Neural cell (in vitro differentiated cells): Measurements from ENCODE around the gene CAMK2G. TPM values are rescaled to one million over a fixed set of nuclear protein-coding genes. Genes with fewer than 3 reads are reported as not detected.

Experiments
- H2AFZ ChIP-seq: fragments of 200-600, 300-800 bp; sonication (generic), shearing (Covaris generic); 2 replicates; pipeline ENCODE4 v1.6.0; 2014; ENCODE audit warnings: low read depth, mild to moderate bottlenecking, antibody characterized with exemption, low read length, moderate library complexity
- H3F3A ChIP-seq: fragments of 200-600 bp; shearing (Covaris generic); 2 replicates; pipeline ENCODE4 v1.6.1; 2016; ENCODE audit warnings: mild to moderate bottlenecking, moderate library complexity, mixed read lengths, antibody characterized with exemption, low read length; ENCODE audit not compliant: insufficient read depth, poor library complexity, severe bottlenecking
- H3K27ac ChIP-seq: fragments of 200-600, 300-800 bp; sonication (generic), shearing (Covaris generic); 2 replicates; pipeline ENCODE4 v1.5.1; 2014; ENCODE audit warnings: mild to moderate bottlenecking, low read length, moderate library complexity
- H3K27me3 ChIP-seq: fragments of 300-800, 200-600 bp; sonication (generic), shearing (Covaris generic); 2 replicates; pipeline ENCODE4 v1.6.0; 2014; ENCODE audit warnings: mild to moderate bottlenecking, low read depth, low read length, moderate library complexity; ENCODE audit not compliant: insufficient read depth
- H3K36me3 ChIP-seq: fragments of 300-800, 200-600 bp; sonication (generic), shearing (Covaris generic); 2 replicates; pipeline ENCODE4 v1.5.1; 2014; ENCODE audit warnings: mild to moderate bottlenecking, antibody characterized with exemption, low read length, moderate library complexity; ENCODE audit not compliant: insufficient read depth
- H3K4me2 ChIP-seq: fragments of 300-800, 200-600 bp; sonication (generic), shearing (Covaris generic); 2 replicates; pipeline ENCODE4 v1.6.0; 2014; ENCODE audit warnings: mild to moderate bottlenecking, low read length
- H3K4me3 ChIP-seq: fragments of 300-800, 200-600 bp; sonication (generic), shearing (Covaris generic); 2 replicates; pipeline ENCODE4 v1.5.1; 2014; ENCODE audit warnings: mild to moderate bottlenecking, low read length, moderate library complexity
- H3K79me2 ChIP-seq: fragments of 200-600 bp; shearing (Covaris generic); replicated peaks from 2 replicates; pipeline ENCODE4 v1.6.0; 2014; ENCODE audit warnings: mild to moderate bottlenecking, low read length, moderate library complexity; ENCODE audit not compliant: insufficient read depth
- H3K9ac ChIP-seq: fragments of 300-800, 200-600 bp; sonication (generic), shearing (Covaris generic); 2 replicates; pipeline ENCODE4 v1.6.1; 2016; ENCODE audit warnings: mild to moderate bottlenecking, low read length, mixed read lengths
- H3K9me2 ChIP-seq: fragments of 200-600 bp; shearing (Covaris generic); 2 replicates; pipeline ENCODE4 v1.6.1; 2016; ENCODE audit warnings: mild to moderate bottlenecking, low read length, mixed read lengths; ENCODE audit not compliant: insufficient read depth
- H3K9me3 ChIP-seq: fragments of 200-600, 300-800 bp; sonication (generic), shearing (Covaris generic); 2 replicates; pipeline ENCODE4 v1.6.1; 2016; ENCODE audit warnings: mild to moderate bottlenecking, mixed run types, low read length, moderate library complexity, mixed read lengths
- H4K20me1 ChIP-seq: fragments of 200-600 bp; shearing (Covaris generic); 2 replicates; pipeline ENCODE4 v1.6.1; 2016; ENCODE audit warnings: mild to moderate bottlenecking, mixed run types; ENCODE audit not compliant: insufficient read depth
- EP300 ChIP-seq: fragments of 450-650 bp; conservative IDR thresholded peaks from 2 replicates; pipeline ENCODE4 v1.6.1; 2014; ENCODE audit warnings: antibody characterized with exemption, mild to moderate bottlenecking, moderate library complexity; ENCODE audit not compliant: poor library complexity, severe bottlenecking
- EZH2 ChIP-seq: fragments of 200-600, 300-800 bp; shearing (Covaris generic), sonication (generic); IDR thresholded peaks from 2 replicates; pipeline ENCODE4 v1.6.1; 2014; ENCODE audit warnings: antibody characterized with exemption, low read length, borderline replicate concordance, mild to moderate bottlenecking; ENCODE audit not compliant: insufficient read depth, poor library complexity, severe bottlenecking
- MXI1 ChIP-seq: fragments of 450-650 bp; conservative IDR thresholded peaks from 2 replicates; pipeline ENCODE4 v1.6.1; 2014; ENCODE audit warnings: antibody characterized with exemption, mild to moderate bottlenecking; ENCODE audit not compliant: poor library complexity, severe bottlenecking
- POLR2AphosphoS5 ChIP-seq: IDR thresholded peaks from 2 replicates; pipeline ENCODE4 v1.6.1; 2012
- RAD21 ChIP-seq: fragments of 450-650 bp; conservative IDR thresholded peaks from 2 replicates; pipeline ENCODE4 v1.6.1; 2014; ENCODE audit warnings: antibody characterized with exemption, mild to moderate bottlenecking, moderate library complexity
- REST ChIP-seq: IDR thresholded peaks from 2 replicates; pipeline ENCODE4 v1.6.1; 2012; ENCODE audit warnings: borderline replicate concordance
- SMC3 ChIP-seq: fragments of 450-650 bp; conservative IDR thresholded peaks from 2 replicates; pipeline ENCODE4 v1.6.1; 2014; ENCODE audit warnings: antibody characterized with exemption, mild to moderate bottlenecking, moderate library complexity; ENCODE audit not compliant: poor library complexity
- TAF1 ChIP-seq: IDR thresholded peaks from 2 replicates; pipeline ENCODE4 v1.6.1; 2012; ENCODE audit warnings: low read depth
- polyA plus RNA-seq: library from polyadenylated mRNA; depleted of rRNA; stranded (reverse); fragments of >200 nt; gene quantifications from 2 replicates; pipeline ENCODE4 v1.2.3, GENCODE V29; 2014
- TF ChIP-seq, protein P1 (sequence below): fragments of 450-650 bp; IDR thresholded peaks from 2 replicates; pipeline ENCODE4 v1.5.1; 2014; ENCODE audit warnings: antibody characterized with exemption, mild to moderate bottlenecking, moderate library complexity; ENCODE audit not compliant: poor library complexity, severe bottlenecking

CAMK2G gene
- polyA plus RNA-seq, 1 donor from 2014 or later = 55.4 TPM

GRCh38 chr10:73803680-73804286 lies 70.6 kb downstream of the CAMK2G start:
- no peaks in the 10 kb centered on the region for H3K9me2 ChIP-seq
- H3K27ac ChIP-seq = no peak overlapping the region
- H4K20me1 ChIP-seq = no peaks in the 10 kb centered on the region
- H3K36me3 ChIP-seq = peaks cover 14% of the 10 kb centered on the region
- H3K79me2 ChIP-seq = no peaks in the 10 kb centered on the region
- H3F3A ChIP-seq = no peaks in the 10 kb centered on the region
- H3K4me2 ChIP-seq = no peak overlapping the region
- no peak overlapping the region for H3K9ac ChIP-seq
- H3K27me3 ChIP-seq = no peaks in the 10 kb centered on the region
- no peak overlapping the region for H3K4me3 ChIP-seq
- H2AFZ ChIP-seq = no peak overlapping the region
- no peaks in the 10 kb centered on the region for H3K9me3 ChIP-seq
- TF ChIP-seq RAD21 (no peak), REST (no peak), SMC3 (no peak), POLR2AphosphoS5 (no peak), TAF1 (no peak), EZH2 (no peak), EP300 (no peak), MXI1 (no peak)
- TF ChIP-seq, protein P1, sequence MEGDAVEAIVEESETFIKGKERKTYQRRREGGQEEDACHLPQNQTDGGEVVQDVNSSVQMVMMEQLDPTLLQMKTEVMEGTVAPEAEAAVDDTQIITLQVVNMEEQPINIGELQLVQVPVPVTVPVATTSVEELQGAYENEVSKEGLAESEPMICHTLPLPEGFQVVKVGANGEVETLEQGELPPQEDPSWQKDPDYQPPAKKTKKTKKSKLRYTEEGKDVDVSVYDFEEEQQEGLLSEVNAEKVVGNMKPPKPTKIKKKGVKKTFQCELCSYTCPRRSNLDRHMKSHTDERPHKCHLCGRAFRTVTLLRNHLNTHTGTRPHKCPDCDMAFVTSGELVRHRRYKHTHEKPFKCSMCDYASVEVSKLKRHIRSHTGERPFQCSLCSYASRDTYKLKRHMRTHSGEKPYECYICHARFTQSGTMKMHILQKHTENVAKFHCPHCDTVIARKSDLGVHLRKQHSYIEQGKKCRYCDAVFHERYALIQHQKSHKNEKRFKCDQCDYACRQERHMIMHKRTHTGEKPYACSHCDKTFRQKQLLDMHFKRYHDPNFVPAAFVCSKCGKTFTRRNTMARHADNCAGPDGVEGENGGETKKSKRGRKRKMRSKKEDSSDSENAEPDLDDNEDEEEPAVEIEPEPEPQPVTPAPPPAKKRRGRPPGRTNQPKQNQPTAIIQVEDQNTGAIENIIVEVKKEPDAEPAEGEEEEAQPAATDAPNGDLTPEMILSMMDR = no peak

- H3K27ac ChIP-seq = no peak overlapping the region
- no peaks in the 10 kb centered on the region for H3K79me2 ChIP-seq
- H4K20me1 ChIP-seq = no peaks in the 10 kb centered on the region
- H3K9ac ChIP-seq = no peak overlapping the region
- no peaks in the 10 kb centered on the region for H3K9me3 ChIP-seq
- no peak overlapping the region for H3K4me3 ChIP-seq
- H3K9me2 ChIP-seq = no peaks in the 10 kb centered on the region
- H3K36me3 ChIP-seq = peaks cover 14% of the 10 kb centered on the region
- no peak overlapping the region for H2AFZ ChIP-seq
- H3K4me2 ChIP-seq = no peak overlapping the region
- TF ChIP-seq TAF1 (no peak), RAD21 (no peak), SMC3 (no peak), EP300 (no peak), EZH2 (no peak), POLR2AphosphoS5 (no peak), REST (no peak), MXI1 (no peak)
- TF ChIP-seq, protein P1 = no peak
- no peaks in the 10 kb centered on the region for H3F3A ChIP-seq
- no peaks in the 10 kb centered on the region for H3K27me3 ChIP-seq
Observed at GRCh38 chr10:73802276-73802991, 71.9 kb downstream of the CAMK2G start.
